SH-SY5Y (cell line): ENCODE measurements around the gene INSM1.

ENCODE experiments used
- GATA2 ChIP-seq: IDR thresholded peaks from 2 replicates; pipeline ENCODE4 v1.6.1; 2011; ENCODE audit warnings: mild to moderate bottlenecking, low read depth, low read length
- GATA3 ChIP-seq: IDR thresholded peaks from 2 replicates; pipeline ENCODE4 v1.6.1; 2011; ENCODE audit warnings: low read depth, mild to moderate bottlenecking, low read length, moderate library complexity

DNA sequence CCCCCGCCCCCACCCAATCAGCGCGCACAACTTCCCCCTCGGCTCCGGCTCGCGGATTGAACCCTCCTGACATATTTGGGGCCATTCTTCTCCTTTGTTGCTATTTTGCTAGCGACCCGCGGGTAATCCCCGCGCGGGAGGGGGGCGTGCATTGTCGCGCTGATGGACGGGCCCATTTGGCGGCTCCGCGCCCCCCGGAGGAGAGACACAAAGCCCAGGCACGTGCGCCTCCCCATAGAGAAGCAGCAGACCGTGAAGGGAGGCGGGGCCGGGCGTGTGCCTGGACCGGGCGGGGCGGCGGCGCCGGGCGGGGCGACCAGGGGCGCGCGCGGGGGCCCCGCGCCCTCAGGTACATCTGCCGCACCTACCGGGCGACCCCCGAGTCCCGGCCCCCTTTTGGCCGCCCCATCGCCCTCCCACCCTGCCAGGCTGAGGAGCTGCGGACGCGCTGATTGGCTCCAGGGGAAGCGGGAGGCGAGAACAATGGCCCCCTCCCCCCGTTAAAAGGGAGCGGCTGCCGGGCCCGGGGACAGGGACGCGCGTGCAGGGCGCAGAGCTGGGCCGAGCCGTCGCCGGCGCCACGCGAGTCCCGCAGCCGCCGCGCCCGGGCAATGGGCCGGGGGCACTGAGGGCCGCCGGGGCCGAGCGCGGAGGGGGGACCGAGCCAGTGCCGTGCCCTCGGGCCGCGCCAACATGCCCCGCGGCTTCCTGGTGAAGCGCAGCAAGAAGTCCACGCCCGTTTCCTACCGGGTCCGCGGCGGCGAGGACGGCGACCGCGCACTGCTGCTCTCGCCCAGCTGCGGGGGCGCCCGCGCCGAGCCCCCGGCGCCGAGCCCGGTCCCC is at the start of gene INSM1:
- no peak for TF ChIP-seq GATA2
- no peak for TF ChIP-seq GATA3
